Stimulated activated CD4-positive, alpha-beta T cell treated with anti-CD3 and anti-CD28 coated beads, Interleukin-4, amount 100 ng/mL, for 24 hours (primary cell): ENCODE results near the gene SORL1.

Source experiments
- DNase-seq: peaks from one replicate; pipeline ENCODE4 v3.0.0-alpha.2; 2020

The SORL1 gene

DNA sequence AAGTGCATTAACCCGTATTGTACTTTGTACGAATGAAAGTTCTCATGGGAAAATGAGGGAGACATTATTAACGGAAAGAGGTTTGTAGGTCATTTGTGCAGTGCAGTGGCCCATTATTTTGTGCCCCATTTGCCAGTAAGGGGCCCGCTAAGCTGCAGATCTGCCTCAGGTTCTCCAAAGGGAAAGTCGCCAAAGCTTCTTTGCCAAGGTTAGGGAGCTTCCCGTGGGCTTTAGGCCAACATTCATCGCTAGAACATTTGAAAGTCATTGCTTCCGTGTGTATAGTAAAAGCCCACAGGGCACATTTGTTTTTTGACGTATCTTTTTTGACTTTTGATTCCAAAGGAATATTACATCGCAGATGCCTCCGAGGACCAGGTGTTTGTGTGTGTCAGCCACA, 61.7 kb downstream of the SORL1 start:
- no peak for DNase-seq

DNA sequence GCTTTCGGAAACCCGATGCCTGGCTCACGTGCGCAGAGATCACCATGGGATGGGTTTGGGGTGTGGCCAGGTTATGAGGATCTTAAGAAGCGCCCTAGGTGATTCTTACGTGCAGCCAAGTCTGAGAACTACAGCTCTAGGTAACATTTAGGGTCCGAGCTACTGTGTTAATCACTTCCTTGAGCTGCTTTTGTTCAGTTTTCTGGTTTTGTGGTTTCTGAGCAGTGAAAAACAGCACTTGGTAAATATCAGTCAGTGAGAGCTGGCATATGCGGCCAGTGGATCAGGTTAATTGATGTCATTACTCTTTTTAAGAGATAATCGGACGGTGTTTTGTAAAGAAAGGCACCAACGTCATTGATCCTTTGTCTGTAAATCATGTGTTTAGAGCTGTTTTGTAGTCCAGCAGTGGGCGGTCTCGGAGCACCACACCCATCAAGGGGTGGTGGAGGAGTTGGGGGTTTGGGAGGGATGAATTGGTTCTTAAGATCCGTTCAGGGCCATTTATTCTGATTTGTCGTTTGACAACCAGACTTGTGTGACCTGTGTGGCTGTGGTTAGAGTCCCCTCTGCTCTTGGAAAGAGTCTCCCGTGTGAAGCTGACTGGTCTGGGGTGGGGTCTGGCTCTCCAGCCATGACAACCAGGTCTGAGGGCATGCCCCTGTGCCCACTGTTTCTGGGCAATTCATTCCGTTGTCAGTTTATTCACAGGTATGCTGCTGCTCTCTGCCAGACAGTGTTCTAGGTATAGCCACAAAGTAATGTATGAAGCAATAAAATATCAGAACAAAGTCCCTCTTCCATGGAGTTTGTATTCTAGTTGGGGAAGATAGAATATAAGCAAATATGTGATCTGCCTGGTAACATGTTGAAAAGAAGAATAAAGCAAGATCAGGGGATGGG, 62.6 kb downstream of the SORL1 start:
- DNase-seq = no peak

DNA sequence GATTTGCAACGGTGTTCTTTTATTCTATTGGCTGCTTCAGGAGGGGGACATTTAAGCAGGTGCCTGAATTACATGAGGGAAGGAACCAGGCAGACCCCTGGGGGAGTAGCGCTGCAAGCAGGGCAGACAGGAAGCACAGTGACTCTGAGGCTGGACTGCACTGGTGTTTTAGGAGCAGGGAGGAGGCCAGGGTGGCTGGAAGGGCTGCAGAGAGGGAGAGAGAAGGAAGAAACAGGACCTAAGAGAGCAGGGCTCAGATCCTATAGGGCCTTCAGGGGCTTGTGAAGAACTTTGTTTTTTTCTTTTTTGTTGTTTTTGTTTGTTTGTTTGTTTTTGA, 63.2 kb downstream of the SORL1 start:
- DNase-seq = no peak

DNA sequence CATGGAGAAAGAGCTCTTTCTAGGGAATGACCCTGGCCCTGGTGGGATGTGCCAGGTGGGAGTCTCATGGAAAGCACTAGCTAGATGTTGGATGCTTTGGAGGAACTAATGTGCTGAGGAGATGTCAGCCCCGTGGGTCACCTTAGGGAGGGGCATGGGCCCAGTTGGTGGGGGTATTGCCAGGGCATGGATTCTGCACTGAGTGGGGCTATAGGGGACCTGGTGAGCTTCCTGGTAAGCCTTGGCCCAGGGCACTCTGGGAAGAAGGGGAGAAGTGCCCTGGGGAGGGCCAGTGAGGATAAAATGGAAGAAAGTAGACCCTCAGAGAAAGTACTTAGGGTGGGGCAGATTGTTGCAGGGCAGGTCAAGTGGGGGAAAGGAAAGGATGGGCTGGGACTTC, 65.9 kb downstream of the SORL1 start:
- no peak for DNase-seq

DNA sequence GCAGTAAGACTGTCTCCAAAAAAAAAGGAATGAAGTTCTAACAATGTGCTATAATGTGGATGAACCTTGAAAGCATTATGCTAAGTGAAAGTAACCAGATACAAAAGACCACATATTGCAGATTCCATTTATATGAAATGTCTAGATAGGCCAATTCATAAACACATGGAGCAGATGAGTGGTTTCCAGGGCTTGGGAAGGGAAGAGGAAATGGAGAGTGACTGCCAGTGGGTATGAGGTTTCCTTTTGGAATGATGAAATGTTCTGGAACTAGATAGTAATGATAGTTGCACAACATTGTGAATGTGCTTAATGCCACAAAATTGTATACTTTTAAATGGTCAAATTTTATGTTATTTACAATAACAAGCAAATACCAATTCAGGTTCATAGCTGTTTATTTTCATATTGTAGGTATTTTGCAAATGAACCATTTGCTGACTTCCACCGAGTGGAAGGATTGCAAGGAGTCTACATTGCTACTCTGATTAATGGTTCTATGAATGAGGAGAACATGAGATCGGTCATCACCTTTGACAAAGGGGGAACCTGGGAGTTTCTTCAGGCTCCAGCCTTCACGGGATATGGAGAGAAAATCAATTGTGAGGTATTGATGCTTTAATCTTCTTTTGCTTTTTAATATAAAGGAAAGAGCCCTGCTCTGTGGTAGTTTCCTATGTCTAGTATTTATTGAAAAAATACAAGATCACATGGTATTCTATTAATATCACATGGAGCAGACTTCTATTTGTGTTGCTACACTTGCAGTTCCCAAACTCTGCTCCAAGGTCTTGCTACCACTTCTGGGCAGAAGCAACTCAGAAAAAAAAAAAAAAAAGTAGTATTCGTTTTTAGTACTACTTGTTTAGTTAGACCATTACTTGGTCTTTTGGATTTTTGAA, 68.4 kb downstream of the SORL1 start:
- DNase-seq = no peak

DNA sequence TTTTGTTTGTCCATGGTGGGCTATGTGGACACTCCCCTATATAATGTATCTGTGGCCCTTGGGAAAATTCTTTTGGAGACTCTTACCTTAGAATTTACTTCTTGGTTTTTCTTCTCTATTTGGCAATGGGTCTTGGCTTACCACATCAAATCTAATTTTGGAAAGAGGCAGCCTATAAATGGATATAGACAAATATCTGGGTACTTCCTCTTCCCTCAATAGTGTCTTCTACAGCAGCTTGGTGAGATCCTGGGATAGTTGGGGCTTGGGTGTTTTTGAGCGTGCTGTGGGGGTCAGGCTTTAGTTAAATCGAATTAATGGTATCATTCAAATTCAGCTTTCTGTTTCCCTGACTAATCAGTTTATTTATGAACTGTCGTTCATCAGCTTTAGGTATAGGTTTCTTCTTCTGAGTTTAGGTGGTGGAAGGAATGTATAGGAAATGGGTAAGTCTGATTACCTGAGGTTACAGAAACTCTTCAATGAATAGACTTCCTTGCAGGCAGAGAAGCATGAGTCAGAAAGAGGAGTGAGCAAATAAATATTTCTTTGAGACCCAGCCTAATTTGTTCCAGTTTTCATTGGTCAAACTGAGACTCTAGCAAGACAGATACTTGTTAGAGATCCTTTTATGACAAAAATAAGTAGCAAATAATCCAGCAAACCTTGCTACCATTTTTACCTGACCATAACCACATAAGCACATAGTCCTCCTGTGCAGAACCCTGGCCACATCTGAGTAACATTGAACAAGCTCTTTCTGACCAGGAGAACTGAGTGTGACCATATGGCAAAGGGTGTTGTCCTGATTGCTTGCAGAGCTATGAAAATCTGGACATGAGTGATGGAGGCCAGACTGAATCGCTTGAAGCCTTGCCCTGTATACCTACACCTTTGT, 69.3 kb downstream of the SORL1 start:
- no peak for DNase-seq

DNA sequence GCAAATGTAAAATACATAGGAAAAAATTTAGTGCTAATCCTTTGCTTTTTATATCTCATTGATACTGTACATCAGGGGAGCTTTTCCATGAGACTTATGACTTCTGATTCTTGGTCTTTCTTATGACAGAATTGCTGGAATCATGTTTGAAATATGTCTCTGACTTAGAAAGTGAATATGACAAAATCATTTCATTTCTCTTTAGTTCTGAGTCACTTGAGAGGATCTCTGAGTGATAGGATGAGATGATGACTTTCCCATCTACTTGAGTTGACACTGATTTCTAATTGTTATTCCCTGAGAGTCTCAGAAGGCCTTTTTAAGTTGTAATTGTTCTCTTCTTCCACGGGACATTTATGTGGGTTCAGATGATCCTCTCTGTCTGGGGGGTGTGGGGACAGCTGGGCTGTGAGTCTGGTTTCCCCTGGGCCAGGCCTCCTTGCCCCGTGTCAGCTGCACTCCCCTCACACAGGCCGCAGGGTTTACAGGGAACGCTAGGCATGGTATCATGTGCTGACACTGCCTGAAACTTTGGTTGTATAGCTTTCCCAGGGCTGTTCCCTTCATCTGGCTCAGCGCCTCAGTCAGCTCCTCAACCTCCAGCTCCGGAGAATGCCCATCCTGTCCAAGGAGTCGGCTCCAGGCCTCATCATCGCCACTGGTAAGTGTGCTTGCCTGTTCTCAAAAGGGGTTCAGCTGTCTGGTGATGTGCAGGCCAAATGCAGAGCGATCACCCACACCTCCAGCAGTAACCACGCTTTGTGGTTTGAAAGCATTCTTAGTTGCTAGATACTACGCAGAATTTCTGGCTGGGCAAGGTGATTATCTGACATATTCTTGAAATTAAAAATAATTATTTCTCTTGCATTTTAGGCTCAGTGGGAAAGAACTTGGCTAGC, 70.2 kb downstream of the SORL1 start:
- no peak for DNase-seq

DNA sequence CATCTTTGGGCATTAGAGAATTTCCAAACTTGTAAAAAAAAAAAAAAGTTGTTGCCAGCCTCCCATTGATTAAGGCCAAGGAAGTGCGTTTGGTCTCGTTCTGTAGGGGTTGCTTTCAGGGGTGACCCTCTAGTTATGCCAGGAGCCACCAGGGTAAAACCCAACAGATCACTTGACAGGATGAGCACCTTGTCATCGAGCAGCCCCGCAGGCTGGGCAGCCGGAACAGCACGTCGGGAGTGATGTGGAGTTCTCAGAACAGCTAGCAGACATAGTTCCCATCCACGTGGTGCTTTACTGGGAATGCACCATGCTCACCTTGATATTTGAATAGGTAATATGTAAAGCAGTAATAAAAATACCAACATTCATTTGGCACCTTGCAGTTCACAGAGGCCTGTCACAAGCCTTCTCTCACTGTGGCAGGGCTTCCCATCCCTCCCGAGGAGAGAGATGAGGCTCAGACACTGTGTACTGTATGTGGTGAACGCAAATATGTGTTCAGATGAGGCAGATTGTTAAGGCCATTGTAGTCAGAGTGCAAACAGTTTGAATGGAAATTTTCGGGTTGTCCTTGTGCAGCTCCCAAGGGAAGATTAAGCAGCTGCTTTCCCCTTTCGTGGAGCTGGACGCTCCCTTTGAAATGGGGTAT, 71.6 kb downstream of the SORL1 start:
- no peak for DNase-seq

DNA sequence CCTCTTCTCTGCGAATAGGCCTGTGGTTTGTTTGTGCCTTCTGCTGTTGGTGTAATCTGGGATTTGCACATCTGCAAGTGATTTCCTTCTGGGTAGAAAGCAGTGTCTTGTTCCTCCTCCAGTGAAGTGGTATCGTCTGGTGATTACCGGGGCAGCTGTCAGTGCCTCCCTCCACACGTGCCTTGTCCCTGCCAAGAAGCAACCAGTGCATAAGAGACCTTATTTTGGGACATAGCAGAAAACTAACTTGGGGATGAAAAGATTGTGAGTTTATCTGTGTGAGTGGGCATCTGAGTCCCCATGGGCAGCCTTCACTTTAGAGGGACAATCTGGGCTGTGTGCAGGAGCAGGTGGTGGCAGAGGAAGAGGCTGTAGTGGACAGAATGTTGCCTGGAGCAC, 72.1 kb downstream of the SORL1 start:
- no peak for DNase-seq

DNA sequence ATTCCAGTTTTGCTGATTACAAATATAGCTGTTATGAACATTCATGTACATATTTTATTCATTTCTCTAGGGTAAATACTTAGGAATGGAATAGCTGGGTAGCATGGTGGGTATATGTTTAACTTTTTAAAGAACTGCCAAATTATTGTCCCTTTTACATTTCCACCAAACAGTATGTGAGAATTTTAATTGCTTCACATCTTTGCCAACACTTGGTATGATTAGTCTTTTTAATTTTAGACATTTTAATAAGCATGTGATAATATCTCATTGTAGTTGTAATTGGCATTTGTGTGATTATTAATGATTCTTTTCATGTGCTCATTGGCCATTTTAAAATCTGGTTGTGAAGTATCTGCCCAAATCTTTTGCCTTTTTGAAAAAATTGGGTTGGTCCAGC, 73.3 kb downstream of the SORL1 start:
- no peak for DNase-seq

DNA sequence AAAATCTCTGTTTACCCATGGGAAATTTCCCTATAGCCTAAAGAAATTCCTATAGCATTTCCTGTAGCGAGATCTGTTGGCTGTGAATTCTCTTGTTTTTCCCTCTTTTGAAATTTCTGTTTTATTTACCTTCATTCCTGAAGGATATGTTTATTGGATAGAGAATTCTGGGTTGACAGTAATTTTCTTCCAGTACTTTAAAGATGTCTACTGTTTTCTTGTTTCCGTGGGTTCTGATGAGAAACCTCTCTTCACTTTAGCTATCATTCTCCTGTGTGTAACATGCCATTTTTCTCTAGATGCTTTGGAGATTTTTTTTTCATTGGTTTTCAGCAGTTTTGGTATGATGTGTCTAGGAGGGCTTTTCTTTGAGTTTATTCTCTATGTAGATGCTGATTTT, 78.1 kb downstream of the SORL1 start:
- DNase-seq = no peak

DNA sequence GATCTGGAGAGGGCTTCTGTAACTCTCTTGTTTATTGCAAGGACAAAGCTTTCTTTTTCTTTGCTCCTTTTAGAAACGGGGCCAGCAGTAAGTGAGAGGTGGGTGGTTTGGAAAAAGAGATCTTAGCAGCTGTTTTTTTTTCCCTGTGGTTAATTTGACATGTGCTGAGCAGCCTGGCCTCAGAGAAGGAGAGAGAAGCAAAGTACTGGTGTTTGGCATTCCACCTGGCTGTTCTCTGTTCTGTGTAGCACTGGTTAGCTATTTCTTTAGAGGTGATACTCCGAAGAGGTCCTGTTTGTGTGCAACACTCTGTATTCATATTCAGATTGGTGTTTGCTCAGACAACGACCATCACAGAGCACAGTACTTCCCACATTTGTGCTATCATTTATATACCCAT, 81.5 kb downstream of the SORL1 start:
- DNase-seq = no peak

DNA sequence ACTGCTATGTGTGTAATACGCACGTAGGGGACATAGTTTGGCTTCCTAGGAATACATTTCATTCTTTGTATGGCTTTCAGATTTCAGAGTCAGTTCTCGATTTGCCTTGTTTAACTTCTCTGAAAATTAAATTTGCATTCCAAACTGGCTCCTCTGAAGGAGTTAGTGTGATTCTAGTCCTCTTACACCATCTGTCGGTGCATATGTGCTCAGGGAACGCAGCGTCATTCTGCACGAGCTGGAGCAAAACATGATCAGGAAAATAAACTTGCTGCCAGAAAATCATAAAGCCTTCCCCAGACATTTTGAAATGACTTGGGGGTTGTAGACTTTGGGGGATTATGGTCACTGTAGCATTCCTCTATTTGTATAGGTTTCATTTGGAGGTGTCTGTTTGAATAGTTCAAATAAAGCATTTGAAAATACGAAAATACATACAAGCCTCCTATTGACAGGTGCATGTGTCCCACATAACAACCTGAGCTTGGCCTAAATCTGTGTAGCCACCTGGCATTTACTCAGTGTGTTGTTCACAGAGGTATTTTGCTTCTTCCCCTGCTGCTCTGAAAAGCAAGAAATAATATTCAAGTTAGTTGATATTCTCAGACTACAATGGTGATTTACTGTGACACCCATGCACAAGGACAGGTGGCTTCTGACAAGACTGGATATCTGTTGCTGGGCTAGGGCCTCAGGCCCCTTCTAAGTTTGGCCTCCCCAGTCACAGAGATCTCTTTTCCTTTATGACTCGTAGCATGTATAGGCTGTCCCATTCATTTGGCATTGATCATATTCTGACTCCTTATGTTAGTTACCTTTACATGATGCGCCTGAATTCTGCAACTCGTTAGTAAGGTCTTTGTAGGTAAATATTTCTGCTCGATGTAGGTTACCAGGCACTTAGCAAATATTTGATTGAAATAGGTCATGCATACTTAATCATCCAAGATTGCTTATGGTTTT, 82.3 kb downstream of the SORL1 start:
- no peak for DNase-seq

DNA sequence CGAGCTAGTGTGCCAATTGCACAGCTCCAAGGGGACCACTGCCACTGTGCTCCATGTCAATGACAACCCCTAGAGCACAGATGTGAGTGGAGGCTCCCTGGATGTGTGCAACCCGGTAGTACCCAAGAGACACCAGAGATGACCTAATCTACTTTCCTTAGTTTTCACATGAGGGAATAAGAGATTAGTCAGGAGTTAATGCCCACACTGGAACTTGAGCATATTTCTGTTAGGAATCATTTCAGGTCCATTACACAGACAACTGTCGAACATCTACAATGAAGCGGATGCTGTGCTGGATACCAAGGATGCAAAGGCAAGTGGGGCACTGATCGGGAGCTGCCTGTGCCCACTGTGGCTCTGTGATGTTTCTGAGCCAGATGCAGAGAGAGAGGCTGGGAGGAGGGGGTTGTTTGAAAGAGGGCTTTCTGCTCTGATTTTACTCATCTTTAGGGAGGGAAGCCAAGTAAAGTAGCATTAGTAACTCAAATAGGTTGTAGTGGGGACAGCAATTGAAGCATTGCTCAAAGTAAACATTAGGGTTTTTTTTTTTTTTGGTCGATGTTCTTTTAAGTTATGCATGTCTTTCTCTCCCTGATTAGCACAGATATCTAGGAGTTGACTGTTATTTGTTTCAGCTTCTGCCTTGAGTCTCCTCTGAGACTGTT, 83.1 kb downstream of the SORL1 start:
- DNase-seq = no peak

DNA sequence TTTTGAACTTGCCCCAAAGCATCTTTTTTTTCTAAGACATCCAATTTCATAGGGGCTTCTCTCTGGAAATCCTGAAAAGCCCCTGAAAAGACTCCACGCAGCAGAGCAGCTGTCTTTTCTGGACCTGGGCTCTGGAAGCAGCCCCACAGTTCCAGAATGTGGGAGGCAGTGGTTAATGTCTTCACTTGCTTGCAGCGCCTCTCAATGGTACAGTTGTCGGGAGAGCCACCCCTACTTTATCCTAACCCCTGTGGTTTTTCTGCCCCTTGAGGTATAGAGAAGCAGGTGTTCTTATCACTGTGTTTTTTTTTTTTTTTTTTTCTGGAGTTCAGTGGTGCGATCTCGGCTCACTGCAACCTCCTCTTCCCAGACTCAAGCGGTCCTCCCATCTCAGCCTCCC, 84.0 kb downstream of the SORL1 start:
- DNase-seq = no peak

DNA sequence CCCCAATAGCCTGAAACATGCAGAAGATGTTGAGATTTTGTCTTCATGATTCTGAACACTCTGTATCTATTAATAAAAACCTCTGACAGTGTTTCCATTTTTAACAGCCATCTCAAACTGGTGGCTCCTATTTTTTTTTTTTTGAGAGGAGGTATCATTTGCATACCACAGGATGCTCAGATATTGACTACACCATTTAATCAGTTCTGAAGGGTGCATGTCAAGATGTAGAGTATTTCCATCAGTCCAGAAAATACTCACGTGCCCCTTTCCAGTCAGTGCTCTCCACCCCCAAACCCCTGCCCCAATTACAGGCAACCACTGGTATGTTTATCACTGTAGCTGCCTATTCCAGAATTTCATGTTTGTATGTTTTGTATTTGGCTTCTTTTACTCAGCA, 85.9 kb downstream of the SORL1 start:
- DNase-seq = no peak

DNA sequence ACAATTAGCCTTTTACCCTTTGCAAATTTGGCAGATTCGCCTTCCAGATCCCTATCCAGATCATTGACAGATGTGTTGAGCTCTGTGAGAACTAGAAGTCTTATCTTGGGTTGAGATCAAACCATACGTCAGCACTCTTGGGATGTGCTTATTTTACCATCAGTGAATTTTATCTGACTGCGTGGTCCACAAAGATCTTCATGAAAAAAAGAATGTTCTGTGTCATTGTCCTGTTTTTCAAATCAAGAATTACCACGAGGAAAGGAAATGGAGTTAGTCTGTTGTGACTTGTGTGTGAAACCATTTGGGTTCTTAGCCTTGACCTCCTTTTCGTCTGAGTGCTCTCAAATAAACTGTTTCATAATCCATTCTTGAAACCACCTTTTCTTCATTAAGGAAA, 86.9 kb downstream of the SORL1 start:
- no peak for DNase-seq

DNA sequence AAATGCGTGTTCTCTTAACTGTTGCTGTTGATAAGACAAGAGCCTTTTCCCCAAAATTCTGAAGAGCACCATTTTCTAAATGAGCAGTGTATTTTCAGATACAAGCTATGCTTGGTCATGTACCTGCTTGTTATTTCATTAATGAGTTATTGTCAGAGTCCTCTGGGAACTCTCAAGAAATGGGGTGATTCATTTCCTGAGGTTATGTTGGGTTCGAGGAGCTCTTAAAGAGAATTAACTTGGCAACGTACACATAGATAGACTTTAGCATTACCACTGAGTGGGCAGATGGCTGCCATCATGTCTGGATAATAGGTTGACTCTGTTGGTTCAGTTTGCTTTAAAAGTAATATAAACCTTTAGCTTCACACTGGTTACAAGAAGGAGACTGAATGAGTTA, 88.5 kb downstream of the SORL1 start:
- no peak for DNase-seq

DNA sequence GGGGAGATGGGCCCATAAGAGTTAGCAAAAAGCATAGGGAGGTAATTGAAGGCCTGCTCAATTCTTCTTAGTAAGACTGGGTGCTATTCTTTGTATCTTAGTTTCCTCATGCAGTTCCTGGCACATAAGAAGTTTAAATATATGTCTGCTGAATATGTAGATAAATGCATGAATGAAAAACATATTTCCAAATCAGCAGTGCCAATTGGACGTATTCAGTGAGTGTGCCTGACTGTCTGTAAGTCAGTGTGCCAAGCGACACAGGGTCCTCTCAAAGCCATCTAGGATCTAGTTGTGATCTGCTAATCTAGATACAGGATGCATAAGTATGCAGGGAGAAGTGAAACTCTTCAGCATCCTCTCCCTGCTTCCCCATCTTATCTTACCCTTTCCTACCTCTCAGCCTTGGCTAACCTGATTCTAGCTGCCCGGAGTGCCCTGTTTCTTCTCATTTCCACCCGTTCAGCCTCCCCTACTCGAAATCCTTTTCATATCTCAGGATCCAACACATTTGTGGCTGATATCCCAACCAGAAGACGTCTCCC, 91.8 kb downstream of the SORL1 start:
- DNase-seq = no peak
